ENCODE measurements around the gene CAPRIN1. TPM values are rescaled to one million over a fixed set of nuclear protein-coding genes. Genes with fewer than 3 reads are reported as not detected.

The CAPRIN1 gene, protein sequence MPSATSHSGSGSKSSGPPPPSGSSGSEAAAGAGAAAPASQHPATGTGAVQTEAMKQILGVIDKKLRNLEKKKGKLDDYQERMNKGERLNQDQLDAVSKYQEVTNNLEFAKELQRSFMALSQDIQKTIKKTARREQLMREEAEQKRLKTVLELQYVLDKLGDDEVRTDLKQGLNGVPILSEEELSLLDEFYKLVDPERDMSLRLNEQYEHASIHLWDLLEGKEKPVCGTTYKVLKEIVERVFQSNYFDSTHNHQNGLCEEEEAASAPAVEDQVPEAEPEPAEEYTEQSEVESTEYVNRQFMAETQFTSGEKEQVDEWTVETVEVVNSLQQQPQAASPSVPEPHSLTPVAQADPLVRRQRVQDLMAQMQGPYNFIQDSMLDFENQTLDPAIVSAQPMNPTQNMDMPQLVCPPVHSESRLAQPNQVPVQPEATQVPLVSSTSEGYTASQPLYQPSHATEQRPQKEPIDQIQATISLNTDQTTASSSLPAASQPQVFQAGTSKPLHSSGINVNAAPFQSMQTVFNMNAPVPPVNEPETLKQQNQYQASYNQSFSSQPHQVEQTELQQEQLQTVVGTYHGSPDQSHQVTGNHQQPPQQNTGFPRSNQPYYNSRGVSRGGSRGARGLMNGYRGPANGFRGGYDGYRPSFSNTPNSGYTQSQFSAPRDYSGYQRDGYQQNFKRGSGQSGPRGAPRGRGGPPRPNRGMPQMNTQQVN
- total RNA-seq: 100 to 1,000 TPM; 145 to 184 TPM

DNA sequence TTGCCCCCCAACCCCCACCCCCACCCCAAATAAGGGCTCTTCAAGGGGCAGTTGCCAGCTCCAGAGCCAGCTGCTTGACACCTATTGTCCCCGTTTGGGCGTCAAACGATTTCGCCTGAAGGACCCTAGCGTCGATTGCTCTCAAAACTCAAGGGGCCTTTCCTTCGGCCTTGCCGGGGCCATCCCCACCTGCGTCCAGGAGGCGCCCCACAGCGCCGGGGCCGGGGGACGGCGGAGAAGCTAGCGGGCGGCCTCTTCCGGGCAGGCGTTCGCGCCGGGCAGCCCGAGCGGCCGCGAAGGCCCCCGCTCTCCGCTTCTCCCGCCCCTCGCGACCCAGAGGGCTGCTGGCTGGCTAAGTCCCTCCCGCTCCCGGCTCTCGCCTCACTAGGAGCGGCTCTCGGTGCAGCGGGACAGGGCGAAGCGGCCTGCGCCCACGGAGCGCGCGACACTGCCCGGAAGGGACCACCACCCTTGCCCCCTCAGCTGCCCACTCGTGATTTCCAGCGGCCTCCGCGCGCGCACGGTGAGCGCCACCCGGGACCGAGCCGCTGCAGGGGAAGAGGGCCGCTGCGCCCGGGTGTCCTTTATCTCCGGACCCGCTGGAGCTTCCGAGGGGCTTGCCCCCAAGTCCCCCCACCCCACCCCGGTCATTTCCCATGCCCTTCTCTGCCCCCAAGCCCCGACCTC is at the start of gene CAPRIN1:
CAPRIN1 (plus strand) TSS at position 383 of the 687 bp plus-strand sequence. CDS start 690 bp downstream, outside the sequence.
- Histone ChIP-seq H3K27me3 (replicated peaks; ENCODE audit: insufficient read depth) (no peaks in the 10 kb centered on the region), H3K9me3 (no peaks in the 10 kb centered on the region), H3K4me3 (peak within 1 kb of the TSS; percentile 100), H3K27ac (peak within 1 kb of the TSS; percentile 92 to 99), H3K4me1 (ENCODE audit: control insufficient read depth in 1 of 2, low read depth in 2 of 2) (peaks cover 39% of the 10 kb centered on the region in 2 donors), H3K36me3 (no peaks in the 10 kb centered on the region)
- DNase-seq (ENCODE audit: low spot score): peak; percentile 47
- ATAC-seq (ENCODE audit: insufficient number of reproducible peaks, low FRiP score, low read depth): peak; percentile 77
- TF ChIP-seq, protein P1, sequence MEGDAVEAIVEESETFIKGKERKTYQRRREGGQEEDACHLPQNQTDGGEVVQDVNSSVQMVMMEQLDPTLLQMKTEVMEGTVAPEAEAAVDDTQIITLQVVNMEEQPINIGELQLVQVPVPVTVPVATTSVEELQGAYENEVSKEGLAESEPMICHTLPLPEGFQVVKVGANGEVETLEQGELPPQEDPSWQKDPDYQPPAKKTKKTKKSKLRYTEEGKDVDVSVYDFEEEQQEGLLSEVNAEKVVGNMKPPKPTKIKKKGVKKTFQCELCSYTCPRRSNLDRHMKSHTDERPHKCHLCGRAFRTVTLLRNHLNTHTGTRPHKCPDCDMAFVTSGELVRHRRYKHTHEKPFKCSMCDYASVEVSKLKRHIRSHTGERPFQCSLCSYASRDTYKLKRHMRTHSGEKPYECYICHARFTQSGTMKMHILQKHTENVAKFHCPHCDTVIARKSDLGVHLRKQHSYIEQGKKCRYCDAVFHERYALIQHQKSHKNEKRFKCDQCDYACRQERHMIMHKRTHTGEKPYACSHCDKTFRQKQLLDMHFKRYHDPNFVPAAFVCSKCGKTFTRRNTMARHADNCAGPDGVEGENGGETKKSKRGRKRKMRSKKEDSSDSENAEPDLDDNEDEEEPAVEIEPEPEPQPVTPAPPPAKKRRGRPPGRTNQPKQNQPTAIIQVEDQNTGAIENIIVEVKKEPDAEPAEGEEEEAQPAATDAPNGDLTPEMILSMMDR (IDR thresholded peaks at IDR 0.05): no peak

DNA sequence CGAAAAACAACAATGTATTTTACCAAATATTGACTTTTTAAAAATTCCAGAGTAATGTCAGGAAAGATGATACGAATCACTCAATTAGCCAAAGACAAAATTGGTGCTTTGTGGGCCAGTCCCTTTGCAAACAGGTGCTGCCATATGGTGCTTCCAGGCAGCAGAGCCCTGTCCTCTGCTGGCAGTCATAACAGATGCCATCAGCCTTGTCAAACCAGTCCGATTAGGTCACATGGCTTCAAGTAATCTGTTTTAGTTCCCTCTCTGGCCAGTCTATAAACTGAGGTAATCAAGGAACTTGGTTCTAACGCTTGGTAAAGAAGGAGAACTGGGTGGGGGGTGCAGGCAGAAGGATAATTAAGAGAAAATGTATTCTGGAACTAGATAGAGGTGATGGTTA is 49.1 kb upstream of the CAPRIN1 start:
- H3K4me1 ChIP-seq (ENCODE audit: control insufficient read depth in 1 of 2, low read depth in 2 of 2): peaks cover 2 to 3% of the 10 kb centered on the region in 2 donors
- H3K4me3 ChIP-seq: no peak overlapping the region
- DNase-seq (ENCODE audit: low spot score): no peak
- no peaks in the 10 kb centered on the region for H3K27me3 ChIP-seq (replicated peaks; ENCODE audit: insufficient read depth)
- ATAC-seq (ENCODE audit: insufficient number of reproducible peaks, low FRiP score, low read depth): no peak
- TF ChIP-seq, protein P1 (IDR thresholded peaks at IDR 0.05): no peak
- H3K36me3 ChIP-seq: no peaks in the 10 kb centered on the region
- H3K27ac ChIP-seq: no peak overlapping the region
- H3K9me3 ChIP-seq: no peaks in the 10 kb centered on the region

DNA sequence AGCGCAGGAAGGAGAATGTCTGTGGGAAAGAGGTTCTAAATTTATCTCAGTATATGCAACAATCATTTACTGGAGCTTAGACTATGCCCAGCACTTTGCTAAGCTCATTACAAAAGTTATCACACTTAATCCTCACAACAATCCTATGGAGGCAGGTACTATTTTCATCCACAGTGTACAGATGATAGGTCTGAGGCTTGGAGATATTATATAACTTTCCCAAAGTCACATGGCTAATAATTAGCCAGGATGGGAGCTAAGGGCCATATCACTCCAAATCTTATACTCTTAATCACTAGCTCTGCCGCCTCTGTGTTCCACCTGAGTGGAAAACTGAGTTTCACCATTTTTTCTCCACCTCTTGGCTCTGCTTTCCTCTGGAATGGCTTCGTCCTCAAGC is 47.3 kb upstream of the CAPRIN1 start:
- Histone ChIP-seq H3K4me3 (no peak overlapping the region), H3K9me3 (no peaks in the 10 kb centered on the region), H3K36me3 (no peaks in the 10 kb centered on the region), H3K4me1 (ENCODE audit: control insufficient read depth in 1 of 2, low read depth in 2 of 2) (no peaks in the 10 kb centered on the region), H3K27ac (no peak overlapping the region), H3K27me3 (replicated peaks; ENCODE audit: insufficient read depth) (no peaks in the 10 kb centered on the region)
- TF ChIP-seq, protein P1 (IDR thresholded peaks at IDR 0.05): no peak
- no peak for ATAC-seq (ENCODE audit: insufficient number of reproducible peaks, low FRiP score, low read depth)
- DNase-seq (ENCODE audit: low spot score): no peak

DNA sequence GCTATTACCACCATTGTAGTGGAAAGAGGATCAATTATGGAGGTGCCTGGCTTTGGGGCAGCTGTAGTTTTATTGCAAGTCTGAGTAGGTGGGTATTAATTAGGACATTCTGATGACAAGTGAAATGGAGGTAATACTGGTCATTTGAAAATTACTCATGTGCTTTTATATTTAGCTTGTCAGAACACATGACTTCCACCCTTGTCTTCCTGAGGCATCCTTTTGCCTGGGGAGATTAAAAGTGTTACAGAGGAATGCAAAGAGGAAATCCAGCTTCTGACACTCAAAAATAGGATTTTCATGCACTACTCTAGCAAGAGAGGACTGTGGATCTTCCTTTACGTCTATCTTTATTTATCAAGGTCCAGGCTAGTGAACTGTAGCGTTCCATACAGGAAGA is 44.7 kb upstream of the CAPRIN1 start:
- Histone ChIP-seq H3K36me3 (no peaks in the 10 kb centered on the region), H3K4me3 (no peak overlapping the region), H3K27ac (no peak overlapping the region), H3K4me1 (ENCODE audit: control insufficient read depth in 1 of 2, low read depth in 2 of 2) (no peaks in the 10 kb centered on the region), H3K9me3 (no peaks in the 10 kb centered on the region), H3K27me3 (replicated peaks; ENCODE audit: insufficient read depth) (no peaks in the 10 kb centered on the region)
- DNase-seq (ENCODE audit: low spot score) (no peak), ATAC-seq (ENCODE audit: insufficient number of reproducible peaks, low FRiP score, low read depth) (no peak)
- TF ChIP-seq, protein P1 (IDR thresholded peaks at IDR 0.05): no peak

DNA sequence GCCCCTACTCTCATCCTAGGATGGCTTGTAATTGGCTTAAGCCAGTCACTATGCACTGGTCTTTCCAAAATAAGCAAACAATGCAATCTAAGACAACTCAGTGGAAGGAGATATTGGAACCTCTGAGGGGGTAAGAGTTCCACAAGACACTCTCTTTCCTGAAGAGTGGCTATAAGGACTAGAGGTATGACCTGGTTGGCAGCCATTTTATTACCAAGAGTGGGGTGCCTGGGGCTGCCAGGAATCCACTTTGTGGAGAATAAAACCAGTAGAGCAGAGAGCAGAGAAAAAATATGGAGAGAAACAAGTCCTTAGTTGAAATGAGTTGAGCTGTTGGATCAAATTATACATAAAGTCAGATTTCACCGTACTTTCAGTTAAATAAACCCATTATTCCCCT is 38.8 kb upstream of the CAPRIN1 start:
- TF ChIP-seq, protein P1 (IDR thresholded peaks at IDR 0.05): no peak
- H3K4me1 ChIP-seq (ENCODE audit: control insufficient read depth in 1 of 2, low read depth in 2 of 2): no peaks in the 10 kb centered on the region
- H3K27ac ChIP-seq: no peak overlapping the region
- H3K4me3 ChIP-seq: no peak overlapping the region
- no peak for ATAC-seq (ENCODE audit: insufficient number of reproducible peaks, low FRiP score, low read depth)
- DNase-seq (ENCODE audit: low spot score): no peak
- H3K9me3 ChIP-seq: no peaks in the 10 kb centered on the region
- H3K36me3 ChIP-seq: no peaks in the 10 kb centered on the region
- H3K27me3 ChIP-seq (replicated peaks; ENCODE audit: insufficient read depth): no peaks in the 10 kb centered on the region
